ENCODE data around the gene CCDC6.

CCDC6 gene

GRCh38 chr10:59867590-59867989, 38.8 kb downstream of the CCDC6 start:
- H3K4me3 ChIP-seq (ENCODE audit: low read length) = no peak overlapping the region
- no peak for DNase-seq (ENCODE audit: low read depth, low spot score)

GRCh38 chr10:59865101-59865500, 41.3 kb downstream of the CCDC6 start:
- DNase-seq (ENCODE audit: low read depth, low spot score) = no peak
- no peak overlapping the region for H3K4me3 ChIP-seq (ENCODE audit: low read length)

GRCh38 chr10:59864141-59864962, 42.0 kb downstream of the CCDC6 start:
- H3K4me3 ChIP-seq (ENCODE audit: low read length) = no peak overlapping the region
- DNase-seq (ENCODE audit: low read depth, low spot score) = peak; percentile 57

GRCh38 chr10:59859570-59859969, 46.8 kb downstream of the CCDC6 start:
- DNase-seq (ENCODE audit: low read depth, low spot score) = no peak
- H3K4me3 ChIP-seq (ENCODE audit: low read length) = no peak overlapping the region

GRCh38 chr10:59857921-59858320, 48.4 kb downstream of the CCDC6 start:
- no peak overlapping the region for H3K4me3 ChIP-seq (ENCODE audit: low read length)
- DNase-seq (ENCODE audit: low read depth, low spot score) = no peak

- DNase-seq (ENCODE audit: low read depth, low spot score) = no peak
- no peak overlapping the region for H3K4me3 ChIP-seq (ENCODE audit: low read length)
These were observed 49.3 kb downstream of the CCDC6 start for GRCh38 chr10:59857049-59857448.

GRCh38 chr10:59856104-59856503, 50.3 kb downstream of the CCDC6 start:
- no peak for DNase-seq (ENCODE audit: low read depth, low spot score)
- H3K4me3 ChIP-seq (ENCODE audit: low read length) = no peak overlapping the region

GRCh38 chr10:59854571-59854970, 51.8 kb downstream of the CCDC6 start:
- DNase-seq (ENCODE audit: low read depth, low spot score) = no peak
- H3K4me3 ChIP-seq (ENCODE audit: low read length) = no peak overlapping the region

GRCh38 chr10:59852670-59853069, 53.7 kb downstream of the CCDC6 start:
- no peak for DNase-seq (ENCODE audit: low read depth, low spot score)
- H3K4me3 ChIP-seq (ENCODE audit: low read length) = no peak overlapping the region

- DNase-seq (ENCODE audit: low read depth, low spot score) = no peak
- no peak overlapping the region for H3K4me3 ChIP-seq (ENCODE audit: low read length)
These were observed 54.5 kb downstream of the CCDC6 start for GRCh38 chr10:59851864-59852263.

GRCh38 chr10:59847888-59848287, 58.5 kb downstream of the CCDC6 start:
- H3K4me3 ChIP-seq (ENCODE audit: low read length) = no peak overlapping the region
- DNase-seq (ENCODE audit: low read depth, low spot score) = no peak

GRCh38 chr10:59847326-59847725, 59.0 kb downstream of the CCDC6 start:
- H3K4me3 ChIP-seq (ENCODE audit: low read length) = no peak overlapping the region

GRCh38 chr10:59844436-59844835, 61.9 kb downstream of the CCDC6 start:
- no peak overlapping the region for H3K4me3 ChIP-seq (ENCODE audit: low read length)
- DNase-seq (ENCODE audit: low read depth, low spot score) = no peak

More at GRCh38 chr10:59847326-59847725, 59.0 kb downstream of the CCDC6 start:
- DNase-seq (ENCODE audit: low read depth, low spot score) = no peak

- no peak overlapping the region for H3K4me3 ChIP-seq (ENCODE audit: low read length)
- no peak for DNase-seq (ENCODE audit: low read depth, low spot score)
These were observed 62.6 kb downstream of the CCDC6 start for GRCh38 chr10:59843748-59844147.

- H3K4me3 ChIP-seq (ENCODE audit: low read length) = no peak overlapping the region
- no peak for DNase-seq (ENCODE audit: low read depth, low spot score)
These were observed 66.8 kb downstream of the CCDC6 start for GRCh38 chr10:59839576-59839975.

- no peak for DNase-seq (ENCODE audit: low read depth, low spot score)
- no peak overlapping the region for H3K4me3 ChIP-seq (ENCODE audit: low read length)
These were observed 68.1 kb downstream of the CCDC6 start for GRCh38 chr10:59838085-59838789.

- H3K4me3 ChIP-seq (ENCODE audit: low read length) = no peak overlapping the region
- DNase-seq (ENCODE audit: low read depth, low spot score) = no peak
These were observed 72.5 kb downstream of the CCDC6 start for GRCh38 chr10:59833810-59834209.

- DNase-seq (ENCODE audit: low read depth, low spot score) = no peak
- no peak overlapping the region for H3K4me3 ChIP-seq (ENCODE audit: low read length)
These were observed 73.8 kb downstream of the CCDC6 start for GRCh38 chr10:59832506-59832905.

GRCh38 chr10:59831658-59832503, 74.5 kb downstream of the CCDC6 start:
- no peak overlapping the region for H3K4me3 ChIP-seq (ENCODE audit: low read length)
- no peak for DNase-seq (ENCODE audit: low read depth, low spot score)
